Omental fat pad (tissue), 4 donors: ENCODE data around the gene SERTM1. TPM values are rescaled to one million over a fixed set of nuclear protein-coding genes. Genes with fewer than 3 reads are reported as not detected.
A peak's percentile ranks its signal among the peaks of the same experiment; 100 is the strongest.

ENCODE experiments used
- ATAC-seq: fragments of 150-250 bp; one replicate; pipeline ENCODE4 v1.9.1; 2016; ENCODE audit warnings: mild to moderate bottlenecking, moderate library complexity; ENCODE audit not compliant: low FRiP score
- DNase-seq: peaks from one replicate; pipeline ENCODE4 v3.0.0-alpha.2; 2019; ENCODE audit warnings: low spot score
- CTCF ChIP-seq, 3 donors: fragments of 450-650 bp; IDR thresholded peaks; one replicate each; pipeline ENCODE4 v1.5.1; 2016 to 2017; ENCODE audit warnings: antibody characterized with exemption in 3 of 3, mild to moderate bottlenecking in 3 of 3, moderate library complexity in 2 of 3
- total RNA-seq, 4 donors: library from RNA; depleted of rRNA; stranded (reverse); fragments of >200 nt; gene quantifications; one replicate each; pipeline ENCODE4 v1.1.0, GENCODE V29; 2016

Gene SERTM1
- total RNA-seq, 4 donors from 2014 or later, result 7.8 to 50.5 (median 10.8) TPM; not detected in 1

GRCh38 chr13:36709136-36709890 lies 35.5 kb downstream of the SERTM1 start:
- TF ChIP-seq CTCF (IDR thresholded peaks at IDR 0.05), result no peak
- no peak for DNase-seq
- ATAC-seq, result no peak

DNA sequence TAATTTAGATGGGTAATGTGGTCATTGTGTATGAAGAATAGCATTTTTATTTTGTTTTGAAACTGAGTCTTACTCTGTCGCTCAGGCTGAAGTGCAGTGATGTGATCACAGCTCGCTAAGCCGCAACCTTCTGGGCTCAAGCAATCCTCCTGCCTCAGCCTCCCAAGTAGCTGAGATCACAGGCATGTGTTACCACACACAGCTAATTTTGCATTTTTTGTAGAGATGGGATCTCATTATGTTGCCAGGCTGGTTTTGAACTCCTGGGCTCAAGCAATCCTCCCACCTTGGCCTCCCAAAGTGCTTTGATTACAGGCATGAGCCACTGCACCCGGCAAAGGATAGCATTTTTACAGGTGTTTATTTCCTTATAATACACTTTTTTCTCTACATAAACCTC lies 36.6 kb downstream of the SERTM1 start:
- no peak for ATAC-seq
- DNase-seq, result no peak
- no peak for TF ChIP-seq CTCF (IDR thresholded peaks at IDR 0.05)

GRCh38 chr13:36712290-36712689 lies 38.5 kb downstream of the SERTM1 start:
- no peak for DNase-seq
- ATAC-seq, result peak; percentile 71
- TF ChIP-seq CTCF (IDR thresholded peaks at IDR 0.05), result no peak

DNA sequence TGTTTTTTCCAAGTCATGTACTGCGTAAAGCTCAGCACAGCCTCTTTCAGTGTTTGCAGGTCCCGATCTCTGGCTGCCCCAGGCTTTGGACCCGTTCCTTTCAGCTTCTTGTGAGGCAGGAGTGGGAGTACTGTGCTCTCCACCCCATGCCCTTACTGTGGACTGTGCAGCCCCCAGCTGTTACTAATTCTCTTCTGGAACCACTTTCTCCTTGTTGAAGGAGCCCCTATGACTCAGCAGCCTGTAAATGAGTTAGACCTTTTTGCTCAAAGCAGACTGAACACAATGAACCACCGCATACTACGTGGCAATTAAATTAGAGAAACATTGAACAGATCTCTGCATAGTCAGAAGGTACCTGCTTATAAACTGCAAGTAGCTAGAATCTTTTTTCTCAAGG lies 39.0 kb downstream of the SERTM1 start:
- TF ChIP-seq CTCF (IDR thresholded peaks at IDR 0.05), result no peak
- DNase-seq (no peak), ATAC-seq (peak; percentile 93)

GRCh38 chr13:36713887-36714286 lies 40.1 kb downstream of the SERTM1 start:
- no peak for TF ChIP-seq CTCF (IDR thresholded peaks at IDR 0.05)
- ATAC-seq, result no peak

DNA sequence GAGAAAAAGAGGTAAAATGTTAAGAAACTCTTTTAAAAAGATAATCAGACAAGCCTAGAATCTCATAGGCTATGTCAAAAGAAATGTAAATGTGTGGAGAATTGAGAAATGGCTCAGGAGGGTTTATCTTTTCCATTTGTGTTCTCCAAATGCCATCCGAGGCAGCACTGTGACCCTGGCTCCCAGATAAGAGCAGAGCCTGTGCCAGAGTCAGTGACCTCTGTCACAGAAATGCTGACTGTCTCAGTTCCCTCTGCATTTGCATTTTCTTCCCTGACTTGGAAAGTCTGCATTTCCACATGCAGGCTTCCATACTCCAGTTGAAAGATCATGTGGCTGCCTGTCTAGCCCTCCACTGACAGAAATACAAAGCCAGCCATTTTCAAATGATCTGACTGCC lies 42.0 kb downstream of the SERTM1 start:
- ATAC-seq, result no peak
- no peak for TF ChIP-seq CTCF (IDR thresholded peaks at IDR 0.05)
- no peak for DNase-seq

More at GRCh38 chr13:36713887-36714286, 40.1 kb downstream of the SERTM1 start:
- DNase-seq, result no peak

GRCh38 chr13:36717017-36717416 lies 43.2 kb downstream of the SERTM1 start:
- TF ChIP-seq CTCF (IDR thresholded peaks at IDR 0.05), result no peak
- ATAC-seq (no peak), DNase-seq (no peak)
